HepG2 (cell line): ENCODE measurements around the gene MDP1. TPM values are rescaled to one million over a fixed set of nuclear protein-coding genes. Genes with fewer than 3 reads are reported as not detected.

Experiments
- CBX2 ChIP-seq, 2 experiments: fragments of 200-600 bp in 1 of 2; sonication (generic); formaldehyde crosslinking in 1 of 2; IDR thresholded peaks; 2 replicates each; pipeline versions ENCODE4 v1.7.0 to v1.8.1; 2018 to 2022; ENCODE audit warnings: low read depth in 2 of 2, low read length in 1 of 2, mild to moderate bottlenecking in 1 of 2, missing genetic modification reagents in 1 of 2
- DMAP1 ChIP-seq: IDR thresholded peaks from 2 replicates; pipeline ENCODE4 v1.6.1; 2016
- GATA4 ChIP-seq: sonication (generic); IDR thresholded peaks from 2 replicates; pipeline ENCODE4 v1.6.1; 2016; ENCODE audit warnings: antibody characterized with exemption, low read depth, borderline replicate concordance
- IKZF5 ChIP-seq: IDR thresholded peaks from 2 replicates; pipeline ENCODE4 v1.6.1; 2018; ENCODE audit warnings: missing genetic modification reagents, mild to moderate bottlenecking, missing compliant biosample characterization
- MAF1 ChIP-seq: sonication (generic); formaldehyde crosslinking; IDR thresholded peaks from 2 replicates; pipeline ENCODE4 v1.5.0; 2020; ENCODE audit warnings: missing genetic modification reagents, borderline replicate concordance
- MED13 ChIP-seq: sonication (generic); formaldehyde crosslinking; IDR thresholded peaks from 2 replicates; pipeline ENCODE4 v1.5.0; 2020; ENCODE audit warnings: missing genetic modification reagents
- PBX2 ChIP-seq: IDR thresholded peaks from 2 replicates; pipeline ENCODE4 v1.6.1; 2016; ENCODE audit warnings: control low read depth
- RXRB ChIP-seq: IDR thresholded peaks from 2 replicates; pipeline ENCODE4 v1.6.1; 2016; ENCODE audit warnings: borderline replicate concordance, missing genetic modification reagents, missing compliant biosample characterization
- SAP130 ChIP-seq: IDR thresholded peaks from 2 replicates; pipeline ENCODE4 v1.6.1; 2016; ENCODE audit warnings: low read depth
- SPEN ChIP-seq: sonication (generic); formaldehyde crosslinking; IDR thresholded peaks from 2 replicates; pipeline ENCODE4 v1.5.1; 2020; ENCODE audit warnings: low read depth, mild to moderate bottlenecking, missing genetic modification reagents
- SRSF1 ChIP-seq: fragments of 200-400 bp; formaldehyde crosslinking; optimal IDR thresholded peaks from 2 replicates; pipeline ENCODE3; 2017; ENCODE audit warnings: mild to moderate bottlenecking, low read depth, low read length, moderate library complexity
- TAF1 ChIP-seq: sonication (generic); formaldehyde crosslinking; IDR thresholded peaks from 2 replicates; pipeline ENCODE4 v1.4.0; 2020; ENCODE audit warnings: missing genetic modification reagents
- TEAD2 ChIP-seq: sonication (generic); formaldehyde crosslinking; IDR thresholded peaks from 2 replicates; pipeline ENCODE4 v1.9.0; 2021; ENCODE audit warnings: missing genetic modification reagents
- TIGD3 ChIP-seq: sonication (generic); formaldehyde crosslinking; IDR thresholded peaks from 2 replicates; pipeline ENCODE4 v1.5.1; 2020; ENCODE audit warnings: mild to moderate bottlenecking, missing genetic modification reagents, borderline replicate concordance
- TOE1 ChIP-seq: sonication (generic); formaldehyde crosslinking; IDR thresholded peaks from 2 replicates; pipeline ENCODE4 v1.4.0; 2020; ENCODE audit warnings: mild to moderate bottlenecking, missing genetic modification reagents
- YEATS4 ChIP-seq: sonication (generic); formaldehyde crosslinking; IDR thresholded peaks from 2 replicates; pipeline ENCODE4 v1.4.0; 2020; ENCODE audit warnings: missing genetic modification reagents, borderline replicate concordance
- ZBTB39 ChIP-seq: sonication (generic); formaldehyde crosslinking; IDR thresholded peaks from 2 replicates; pipeline ENCODE4 v1.5.0; 2020; ENCODE audit warnings: missing genetic modification reagents
- ZNF552 ChIP-seq: sonication (generic); formaldehyde crosslinking; IDR thresholded peaks from 2 replicates; pipeline ENCODE4 v1.9.0; 2022; ENCODE audit warnings: missing genetic modification reagents, mild to moderate bottlenecking, borderline replicate concordance
- ZNF614 ChIP-seq: IDR thresholded peaks from 2 replicates; pipeline ENCODE4 v1.6.1; 2018; ENCODE audit warnings: missing biosample characterization, missing genetic modification reagents, inconsistent platforms, borderline replicate concordance
- ZNF777 ChIP-seq: sonication (generic); formaldehyde crosslinking; IDR thresholded peaks from 2 replicates; pipeline ENCODE4 v1.4.0; 2020; ENCODE audit warnings: missing genetic modification reagents
- ZNF790 ChIP-seq: sonication (generic); formaldehyde crosslinking; IDR thresholded peaks from 2 replicates; pipeline ENCODE4 v1.8.0; 2022; ENCODE audit warnings: missing genetic modification reagents, mild to moderate bottlenecking, borderline replicate concordance
- ZNF883 ChIP-seq: sonication (generic); formaldehyde crosslinking; IDR thresholded peaks from 2 replicates; pipeline ENCODE4 v1.5.1; 2020; ENCODE audit warnings: mild to moderate bottlenecking, missing genetic modification reagents; ENCODE audit errors: not compliant biosample characterization
- polyA plus RNA-seq, 8 experiments: library from polyadenylated mRNA; depleted of rRNA in 3 of 8; stranded (reverse) in 7 of 8; unstranded in 1 of 8; fragments of >200 nt; fragmentation: Illumina TruSeq in 4 of 8; extraction: Trizol in 4 of 8; gene quantifications; 2 replicates each; pipeline versions ENCODE4 v1.2.1 to v1.2.3, GENCODE V29; 2011 to 2016; ENCODE audit warnings: low read depth in 4 of 8, missing spikeins in 1 of 8, mixed read lengths in 1 of 8; ENCODE audit not compliant: insufficient read depth in 1 of 8
- total RNA-seq, 5 experiments: library from RNA; depleted of rRNA; stranded (reverse); fragments of >200 nt; fragmentation: Illumina TruSeq; extraction: Trizol; gene quantifications; 2 replicates each; pipeline ENCODE4 v1.2.3, GENCODE V29; 2016; ENCODE audit warnings: low read depth in 1 of 5

The MDP1 gene
- total and polyA plus RNA-seq, 2 of the 13 experiments (the other 11 are each of a cell fraction or from before 2014, with no cell fraction given), result 44.1 to 48.7 TPM

- TF ChIP-seq TIGD3 (CRISPR knock-in tag) (peak; percentile 90; the same call in 1 of the 2 replicates), SPEN (CRISPR knock-in tag) (peak; percentile 74), GATA4 (peak; percentile 39; the same call in 1 of the 2 replicates), CBX2 (IDR thresholded peaks at IDR 0.05; ENCODE audit: low read depth, low read length) (no peak), CBX2 (CRISPR knock-in tag; IDR thresholded peaks at IDR 0.05; ENCODE audit: low read depth) (no peak), ZBTB39 (CRISPR knock-in tag) (peak; percentile 91; the same call in 1 of the 2 replicates), TAF1 (CRISPR knock-in tag) (peak; percentile 85), RXRB (CRISPR knock-in tag) (peak; percentile 70), TEAD2 (CRISPR knock-in tag) (peak; percentile 93), SRSF1 (peak; percentile 84), ZNF552 (CRISPR knock-in tag) (peak; percentile 66; the same call in 1 of the 2 replicates), ZNF777 (peak; percentile 75), YEATS4 (CRISPR knock-in tag) (peak; percentile 99), IKZF5 (CRISPR knock-in tag) (peak; percentile 88), SAP130 (CRISPR knock-in tag) (peak; percentile 90), DMAP1 (CRISPR knock-in tag) (peak; percentile 99), PBX2 (no peak), ZNF883 (peak; percentile 59), ZNF614 (CRISPR knock-in tag) (peak; percentile 58; the same call in 1 of the 2 replicates), ZNF790 (CRISPR knock-in tag) (peak; percentile 72; the same call in 1 of the 2 replicates), MAF1 (CRISPR knock-in tag) (peak; percentile 90; the same call in 1 of the 2 replicates), MED13 (CRISPR knock-in tag) (0 out of 2 replicates have a peak, but pooled peaks have one; percentile 82), TOE1 (CRISPR knock-in tag) (no peak)
Observed at GRCh38 chr14:24232645-24233537, 17.0 kb upstream of the MDP1 start, which contains the start of gene GMPR2 (continued).
